Middle frontal gyrus (tissue), 1 donor: ENCODE data around the gene LNPEP.

Experiments
- DNase-seq: peaks from one replicate; pipeline ENCODE4 v3.0.0-alpha.2; 2015; ENCODE audit warnings: low spot score; ENCODE audit errors: extremely low spot score

LNPEP gene

GRCh38 chr5:96995419-96995818, 59.5 kb downstream of the LNPEP start:
- DNase-seq = no peak

- no peak for DNase-seq
These were observed 61.5 kb downstream of the LNPEP start for GRCh38 chr5:96997265-96997859.

- DNase-seq = no peak
These were observed 64.0 kb downstream of the LNPEP start for GRCh38 chr5:96999856-97000255.

GRCh38 chr5:97000391-97000790, 64.5 kb downstream of the LNPEP start:
- no peak for DNase-seq

- no peak for DNase-seq
These were observed 67.1 kb downstream of the LNPEP start for GRCh38 chr5:97002983-97003382.

- DNase-seq = no peak
These were observed 68.7 kb downstream of the LNPEP start for GRCh38 chr5:97004423-97005060.

GRCh38 chr5:97006454-97007060, 70.7 kb downstream of the LNPEP start:
- DNase-seq = no peak

GRCh38 chr5:97009212-97009898, 73.5 kb downstream of the LNPEP start:
- no peak for DNase-seq

- DNase-seq = no peak
These were observed 74.0 kb downstream of the LNPEP start for GRCh38 chr5:97009921-97010320.

- no peak for DNase-seq
These were observed 74.7 kb downstream of the LNPEP start for GRCh38 chr5:97010606-97011005.

- DNase-seq = no peak
These were observed 75.7 kb downstream of the LNPEP start for GRCh38 chr5:97011567-97011966.

GRCh38 chr5:97019435-97020117, 83.7 kb downstream of the LNPEP start:
- DNase-seq = no peak

GRCh38 chr5:97021416-97021815, 85.5 kb downstream of the LNPEP start:
- DNase-seq = no peak

- DNase-seq = no peak
These were observed 87.0 kb downstream of the LNPEP start for GRCh38 chr5:97022898-97023297.

- no peak for DNase-seq
These were observed 90.8 kb downstream of the LNPEP start for GRCh38 chr5:97026721-97027120.

- no peak for DNase-seq
These were observed 101.9 kb downstream of the LNPEP start for GRCh38 chr5:97037819-97038218.

GRCh38 chr5:97041239-97041638, 105.4 kb downstream of the LNPEP start:
- DNase-seq = no peak

GRCh38 chr5:97042996-97043395, 107.1 kb downstream of the LNPEP start:
- DNase-seq = no peak

- no peak for DNase-seq
These were observed 107.6 kb downstream of the LNPEP start for GRCh38 chr5:97043511-97043910.

GRCh38 chr5:97044052-97044451, 108.2 kb downstream of the LNPEP start:
- DNase-seq = no peak

GRCh38 chr5:97046270-97046982, 110.5 kb downstream of the LNPEP start:
- DNase-seq = no peak
